NCI-H1694 (cell line): ENCODE data around the gene FAM170B.

Experiments
- DNase-seq: peaks from one replicate; lab custom pipeline; 2025; lab: John Stamatoyannopoulos, UW

The FAM170B gene

GRCh38 chr10:49133706-49134248, at the start of gene FAM170B:
Gene FAM170B (minus strand): TSS chr10:49134021. CDS start chr10:49133918, 103 bp downstream.
- no peak for DNase-seq

GRCh38 chr10:49182776-49183175, 49.0 kb upstream of the FAM170B start:
- no peak for DNase-seq

GRCh38 chr10:49180444-49180860, 46.6 kb upstream of the FAM170B start:
- no peak for DNase-seq

- DNase-seq = no peak
Measured at GRCh38 chr10:49179699-49180443, 46.0 kb upstream of the FAM170B start.

- DNase-seq = no peak
Measured at GRCh38 chr10:49178489-49179471, 45.0 kb upstream of the FAM170B start.

GRCh38 chr10:49177391-49178355, 43.9 kb upstream of the FAM170B start:
- DNase-seq = no peak

- no peak for DNase-seq
Measured at GRCh38 chr10:49176310-49177268, 42.8 kb upstream of the FAM170B start.

- no peak for DNase-seq
Measured at GRCh38 chr10:49175587-49176309, 41.9 kb upstream of the FAM170B start.

- DNase-seq = no peak
Measured at GRCh38 chr10:49174926-49175500, 41.2 kb upstream of the FAM170B start.

- DNase-seq = no peak
Measured at GRCh38 chr10:49174261-49174925, 40.6 kb upstream of the FAM170B start.

GRCh38 chr10:49173853-49174252, 40.0 kb upstream of the FAM170B start:
- DNase-seq = no peak

- no peak for DNase-seq
Measured at GRCh38 chr10:49173201-49173772, 39.5 kb upstream of the FAM170B start.

- no peak for DNase-seq
Measured at GRCh38 chr10:49172777-49173132, 38.9 kb upstream of the FAM170B start.

- DNase-seq = no peak
Measured at GRCh38 chr10:49172061-49172776, 38.4 kb upstream of the FAM170B start.

- no peak for DNase-seq
Measured at GRCh38 chr10:49171326-49172060, 37.7 kb upstream of the FAM170B start.

- no peak for DNase-seq
Measured at GRCh38 chr10:49170632-49171325, 37.0 kb upstream of the FAM170B start.
